ENCODE results near the gene CTDSP1. TPM values are rescaled to one million over a fixed set of nuclear protein-coding genes. Genes with fewer than 3 reads are reported as not detected.

The CTDSP1 gene
- total and polyA plus RNA-seq, 3 experiments from 2014 or later = 32.2 to 113 (median 104) TPM

GRCh38 chr2:218432676-218433365 is 33.2 kb downstream of the CTDSP1 start:
- POLR2A ChIA-PET = interaction anchor here (0.7 kb wide), 1 partner anchor 117 kb away, joined by 7 read pairs; no protein-coding TSS in a partner anchor

DNA sequence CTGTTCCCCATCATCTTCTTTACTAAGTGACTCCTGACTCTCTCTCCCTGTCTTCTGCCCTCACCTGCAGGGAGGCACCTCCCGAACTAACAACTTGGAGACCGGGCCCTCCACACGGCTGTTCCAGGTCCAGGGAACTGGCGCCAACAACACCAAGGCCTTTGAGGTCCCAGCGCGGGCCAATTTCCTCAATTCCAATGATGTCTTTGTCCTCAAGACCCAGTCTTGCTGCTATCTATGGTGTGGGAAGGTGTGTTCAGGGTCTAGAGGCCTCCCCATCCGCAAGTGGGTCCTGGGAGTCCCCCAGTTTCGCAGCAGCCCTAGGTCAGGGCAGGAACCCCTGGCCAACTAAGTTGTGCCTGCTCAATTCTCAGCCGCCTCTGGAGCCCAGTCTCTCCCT is 34.8 kb downstream of the CTDSP1 start:
- peaks cover 3 to 6% of the 10 kb centered on the region in 2 donors for H3K27me3 Mint-ChIP-seq
- Histone ChIP-seq H3K27ac (ENCODE audit: low read depth, low read length) (no peak overlapping the region), H3K9me3 (ENCODE audit: low read length) (no peaks in the 10 kb centered on the region), H3K4me3 (ENCODE audit: low read length) (no peak overlapping the region), H3K36me3 (ENCODE audit: insufficient read depth, low read length) (no peaks in the 10 kb centered on the region), H3K4me1 (ENCODE audit: insufficient read depth, low read length) (no peaks in the 10 kb centered on the region), H3K27me3 (ENCODE audit: insufficient read depth, low read length, poor library complexity, severe bottlenecking) (no peaks in the 10 kb centered on the region)
- H3K27ac Mint-ChIP-seq = no peak overlapping the region
- no peaks in the 10 kb centered on the region for H3K36me3 Mint-ChIP-seq
- ChIA-PET POLR2A (no interaction called here), CTCF (no interaction called here)
- no peak for DNase-seq
- H3K4me1 Mint-ChIP-seq = peaks cover 0 to 5% (median 0%) of the 10 kb centered on the region in 3 donors
- no peak overlapping the region for H3K4me3 Mint-ChIP-seq
- H3K9me3 Mint-ChIP-seq = no peaks in the 10 kb centered on the region

More at GRCh38 chr2:218432676-218433365, 33.2 kb downstream of the CTDSP1 start:
- no peak overlapping the region for H3K4me3 Mint-ChIP-seq
- peaks cover 3 to 6% of the 10 kb centered on the region in 2 donors for H3K27me3 Mint-ChIP-seq
- Histone ChIP-seq H3K36me3 (ENCODE audit: insufficient read depth, low read length) (no peaks in the 10 kb centered on the region), H3K9me3 (ENCODE audit: low read length) (no peaks in the 10 kb centered on the region), H3K27ac (ENCODE audit: low read depth, low read length) (no peak overlapping the region), H3K4me1 (ENCODE audit: insufficient read depth, low read length) (no peaks in the 10 kb centered on the region), H3K27me3 (ENCODE audit: insufficient read depth, low read length, poor library complexity, severe bottlenecking) (no peaks in the 10 kb centered on the region), H3K4me3 (ENCODE audit: low read length) (no peak overlapping the region)
- no peak for DNase-seq
- H3K27ac Mint-ChIP-seq = peak overlapping the region in 1 of 8 donors; percentile 44
- H3K9me3 Mint-ChIP-seq = no peaks in the 10 kb centered on the region
- H3K4me1 Mint-ChIP-seq = peaks cover 0 to 5% (median 0%) of the 10 kb centered on the region in 3 donors
- CTCF ChIA-PET = no interaction called here
- no peaks in the 10 kb centered on the region for H3K36me3 Mint-ChIP-seq

- Histone ChIP-seq H3K36me3 (ENCODE audit: insufficient read depth, low read length) (no peaks in the 10 kb centered on the region), H3K4me3 (ENCODE audit: low read length) (no peak overlapping the region), H3K27me3 (ENCODE audit: insufficient read depth, low read length, poor library complexity, severe bottlenecking) (no peaks in the 10 kb centered on the region), H3K4me1 (ENCODE audit: insufficient read depth, low read length) (no peaks in the 10 kb centered on the region), H3K9me3 (ENCODE audit: low read length) (no peaks in the 10 kb centered on the region), H3K27ac (ENCODE audit: low read depth, low read length) (no peak overlapping the region)
- H3K9me3 Mint-ChIP-seq = no peaks in the 10 kb centered on the region
- H3K4me3 Mint-ChIP-seq = no peak overlapping the region
- peak overlapping the region in 1 of 8 donors; percentile 45 for H3K27ac Mint-ChIP-seq
- ChIA-PET CTCF (no interaction called here), POLR2A (no interaction called here)
- H3K27me3 Mint-ChIP-seq = peaks cover 3 to 6% of the 10 kb centered on the region in 2 donors
- no peaks in the 10 kb centered on the region for H3K36me3 Mint-ChIP-seq
- DNase-seq = no peak
- peaks cover 0 to 2% (median 0%) of the 10 kb centered on the region in 3 donors for H3K4me1 Mint-ChIP-seq
These were observed 35.6 kb downstream of the CTDSP1 start for GRCh38 chr2:218435003-218435982.

DNA sequence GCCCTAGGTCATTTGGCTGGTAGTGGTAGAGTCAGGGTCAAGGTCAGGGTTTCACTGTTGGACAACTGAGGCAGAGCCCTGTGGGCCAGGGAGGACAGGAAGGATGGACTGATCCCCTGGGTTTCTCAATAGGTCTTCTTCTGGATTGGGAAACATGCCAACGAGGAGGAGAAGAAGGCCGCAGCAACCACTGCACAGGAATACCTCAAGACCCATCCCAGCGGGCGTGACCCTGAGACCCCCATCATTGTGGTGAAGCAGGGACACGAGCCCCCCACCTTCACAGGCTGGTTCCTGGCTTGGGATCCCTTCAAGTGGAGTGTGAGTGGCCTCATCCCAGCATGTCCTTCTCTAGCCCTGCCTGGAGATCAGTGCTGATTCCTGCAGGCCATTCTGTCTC is 37.3 kb downstream of the CTDSP1 start:
- Mint-ChIP-seq H3K4me3 (no peak overlapping the region), H3K4me1 (no peaks in the 10 kb centered on the region), H3K27ac (peak overlapping the region in 2 of 8 donors; percentile 36 to 38), H3K9me3 (no peaks in the 10 kb centered on the region), H3K27me3 (peaks cover 3 to 4% of the 10 kb centered on the region in 2 donors), H3K36me3 (no peaks in the 10 kb centered on the region)
- no peak for DNase-seq
- H3K9me3 ChIP-seq (ENCODE audit: low read length) = no peaks in the 10 kb centered on the region
- H3K4me1 ChIP-seq (ENCODE audit: insufficient read depth, low read length) = no peaks in the 10 kb centered on the region
- H3K4me3 ChIP-seq (ENCODE audit: low read length) = no peak overlapping the region
- CTCF ChIA-PET = interaction anchor here (1.8 kb wide), 1 partner anchor 31 kb away, joined by 3 read pairs; no protein-coding TSS in a partner anchor
- POLR2A ChIA-PET = no interaction called here
- H3K27me3 ChIP-seq (ENCODE audit: insufficient read depth, low read length, poor library complexity, severe bottlenecking) = no peaks in the 10 kb centered on the region
- no peak overlapping the region for H3K27ac ChIP-seq (ENCODE audit: low read depth, low read length)
- H3K36me3 ChIP-seq (ENCODE audit: insufficient read depth, low read length) = no peaks in the 10 kb centered on the region

GRCh38 chr2:218437969-218438368 is 38.3 kb downstream of the CTDSP1 start:
- no peaks in the 10 kb centered on the region for H3K36me3 ChIP-seq (ENCODE audit: insufficient read depth, low read length)
- H3K27me3 Mint-ChIP-seq = no peaks in the 10 kb centered on the region
- H3K27me3 ChIP-seq (ENCODE audit: insufficient read depth, low read length, poor library complexity, severe bottlenecking) = no peaks in the 10 kb centered on the region
- no peaks in the 10 kb centered on the region for H3K36me3 Mint-ChIP-seq
- H3K4me1 ChIP-seq (ENCODE audit: insufficient read depth, low read length) = no peaks in the 10 kb centered on the region
- POLR2A ChIA-PET = no interaction called here
- CTCF ChIA-PET = interaction anchor here (1.8 kb wide), 1 partner anchor 31 kb away, joined by 3 read pairs; no protein-coding TSS in a partner anchor
- H3K9me3 Mint-ChIP-seq = no peaks in the 10 kb centered on the region
- no peaks in the 10 kb centered on the region for H3K9me3 ChIP-seq (ENCODE audit: low read length)
- no peak for DNase-seq
- peak overlapping the region in 4 of 8 donors; percentile 14 to 89 (median 64) for H3K27ac Mint-ChIP-seq
- H3K4me1 Mint-ChIP-seq = no peaks in the 10 kb centered on the region
- H3K4me3 ChIP-seq (ENCODE audit: low read length) = no peak overlapping the region
- H3K27ac ChIP-seq (ENCODE audit: low read depth, low read length) = no peak overlapping the region
- H3K4me3 Mint-ChIP-seq = no peak overlapping the region

DNA sequence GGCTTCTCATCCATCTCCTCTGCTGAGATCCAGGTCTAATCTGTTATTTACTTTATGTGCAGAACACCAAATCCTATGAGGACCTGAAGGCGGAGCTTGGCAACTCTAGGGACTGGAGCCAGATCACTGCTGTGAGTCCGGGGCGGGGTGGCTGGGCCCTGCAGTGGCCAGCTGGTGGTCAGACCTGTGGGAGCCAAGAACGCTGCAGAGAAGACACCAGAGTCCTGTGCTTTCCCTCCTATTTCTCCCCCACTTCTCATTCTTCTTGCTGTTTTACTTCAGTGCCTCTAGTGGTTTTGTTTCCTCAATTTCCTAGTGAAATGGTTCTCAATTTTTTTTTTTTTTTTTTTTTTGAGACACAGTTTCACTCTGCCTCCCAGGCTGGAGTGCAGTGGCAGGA is 38.9 kb downstream of the CTDSP1 start:
- no peak overlapping the region for H3K4me3 ChIP-seq (ENCODE audit: low read length)
- Mint-ChIP-seq H3K27ac (peak overlapping the region in 1 of 8 donors; percentile 89), H3K36me3 (no peaks in the 10 kb centered on the region), H3K4me1 (no peaks in the 10 kb centered on the region), H3K9me3 (no peaks in the 10 kb centered on the region), H3K4me3 (no peak overlapping the region), H3K27me3 (no peaks in the 10 kb centered on the region)
- DNase-seq = no peak
- no peak overlapping the region for H3K27ac ChIP-seq (ENCODE audit: low read depth, low read length)
- no peaks in the 10 kb centered on the region for H3K36me3 ChIP-seq (ENCODE audit: insufficient read depth, low read length)
- H3K9me3 ChIP-seq (ENCODE audit: low read length) = no peaks in the 10 kb centered on the region
- H3K4me1 ChIP-seq (ENCODE audit: insufficient read depth, low read length) = no peaks in the 10 kb centered on the region
- H3K27me3 ChIP-seq (ENCODE audit: insufficient read depth, low read length, poor library complexity, severe bottlenecking) = no peaks in the 10 kb centered on the region
- ChIA-PET CTCF (interaction anchor here (1.8 kb wide), 1 partner anchor 32 kb away, joined by 3 read pairs; no protein-coding TSS in a partner anchor), POLR2A (no interaction called here)

- Histone ChIP-seq H3K27ac (ENCODE audit: low read depth, low read length) (no peak overlapping the region), H3K4me1 (ENCODE audit: insufficient read depth, low read length) (no peaks in the 10 kb centered on the region), H3K9me3 (ENCODE audit: low read length) (no peaks in the 10 kb centered on the region), H3K27me3 (ENCODE audit: insufficient read depth, low read length, poor library complexity, severe bottlenecking) (no peaks in the 10 kb centered on the region), H3K36me3 (ENCODE audit: insufficient read depth, low read length) (no peaks in the 10 kb centered on the region), H3K4me3 (ENCODE audit: low read length) (no peak overlapping the region)
- H3K9me3 Mint-ChIP-seq = no peaks in the 10 kb centered on the region
- ChIA-PET POLR2A (no interaction called here), CTCF (interaction anchor here (1.5 kb wide), 1 partner anchor 18 kb away, joined by 3 read pairs; no protein-coding TSS in a partner anchor)
- H3K27me3 Mint-ChIP-seq = no peaks in the 10 kb centered on the region
- DNase-seq = no peak
- H3K4me3 Mint-ChIP-seq = no peak overlapping the region
- peaks cover 0 to 22% (median 3%) of the 10 kb centered on the region in 3 donors for H3K36me3 Mint-ChIP-seq
- H3K27ac Mint-ChIP-seq = peak overlapping the region in 2 of 8 donors; percentile 3 to 57
- H3K4me1 Mint-ChIP-seq = peaks cover 0 to 2% (median 0%) of the 10 kb centered on the region in 3 donors
These were observed 45.2 kb downstream of the CTDSP1 start for GRCh38 chr2:218444692-218445357.
